GM10248 (cell line): ENCODE results near the gene ACTR3.

Source experiments
- CTCF ChIA-PET: fragments of 300-600 bp; sonication (Branson Sonifier 250); formaldehyde crosslinking; extraction: SDS; loops from one replicate; lab custom pipeline; 2021; ENCODE audit warnings: antibody characterized with exemption; lab: Yijun Ruan, JAX
- POLR2A ChIA-PET: fragments of 350-650 bp; sonication (Branson Sonifier 250); formaldehyde crosslinking; extraction: SDS; loops from one replicate; lab custom pipeline; 2020; ENCODE audit warnings: antibody characterized with exemption; lab: Yijun Ruan, JAX
- DNase-seq: peaks from one replicate; pipeline ENCODE4 v3.0.0; 2012; ENCODE audit errors: extremely low spot score
- CTCF ChIP-seq: IDR thresholded peaks from 2 replicates; pipeline ENCODE4 v1.5.1; 2012; ENCODE audit warnings: mild to moderate bottlenecking, low read depth; ENCODE audit errors: extremely low read depth, missing control alignments, control extremely low read depth

The ACTR3 gene

GRCh38 chr2:113907297-113907696, 17.4 kb downstream of the ACTR3 start:
- TF ChIP-seq CTCF: no peak
- ChIA-PET POLR2A (interaction anchor here (0.7 kb wide), 1 partner anchor 12 kb away, joined by 10 read pairs; no protein-coding TSS in a partner anchor), CTCF (interaction anchor here (0.8 to 2.5 kb wide), 7 partner anchors 9 to 23 kb away, joined by 3 to 10 read pairs (median 4); partner anchors contain the start of gene ACTR3)
- no peak for DNase-seq

GRCh38 chr2:113910110-113910717, 20.3 kb downstream of the ACTR3 start:
- no peak for DNase-seq
- TF ChIP-seq CTCF: no peak
- POLR2A ChIA-PET: no interaction called here
- CTCF ChIA-PET: interaction anchor here (1.4 to 1.7 kb wide), 3 partner anchors 9 to 24 kb away, joined by 3 to 4 read pairs (median 4); no protein-coding TSS in a partner anchor

GRCh38 chr2:113910967-113911678, 21.2 kb downstream of the ACTR3 start:
- CTCF ChIA-PET: interaction anchor here (1.2 to 1.7 kb wide), 4 partner anchors 8 to 23 kb away, joined by 3 to 4 read pairs (median 4); no protein-coding TSS in a partner anchor
- POLR2A ChIA-PET: no interaction called here
- no peak for TF ChIP-seq CTCF
- DNase-seq: no peak

GRCh38 chr2:113915082-113915819, 25.4 kb downstream of the ACTR3 start:
- POLR2A ChIA-PET: no interaction called here

GRCh38 chr2:113918229-113918628, 28.3 kb downstream of the ACTR3 start:
- CTCF ChIA-PET: interaction anchor here (0.6 to 1.2 kb wide), 2 partner anchors 11 to 35 kb away, joined by 3 to 4 read pairs; no protein-coding TSS in a partner anchor
- TF ChIP-seq CTCF: no peak
- DNase-seq: no peak
- POLR2A ChIA-PET: no interaction called here

More at GRCh38 chr2:113915082-113915819, 25.4 kb downstream of the ACTR3 start:
- no peak for TF ChIP-seq CTCF
- CTCF ChIA-PET: interaction anchor here (1.0 kb wide), 1 partner anchor 54 kb away, joined by 3 read pairs; no protein-coding TSS in a partner anchor
- DNase-seq: no peak

GRCh38 chr2:113920996-113921395, 31.1 kb downstream of the ACTR3 start:
- DNase-seq: no peak
- POLR2A ChIA-PET: no interaction called here
- CTCF ChIA-PET: interaction anchor here (2.0 kb wide), 1 partner anchor 14 kb away, joined by 5 read pairs; no protein-coding TSS in a partner anchor
- TF ChIP-seq CTCF: no peak
